HL-60 (cell line): ENCODE results near the gene KDM6A.
A peak's percentile ranks its signal among the peaks of the same experiment; 100 is the strongest.

ENCODE experiments used
- DNase-seq, 2 experiments: peaks; one replicate each; pipeline ENCODE4 v3.0.0-alpha.2; 2010 to 2020; ENCODE audit warnings: low read depth in 1 of 2, low spot score in 1 of 2
- H3K27ac ChIP-seq: fragments of 250-450 bp; sonication (Bioruptor Pico); replicated peaks from 2 replicates; pipeline ENCODE4 v1.5.1; 2020; ENCODE audit warnings: mild to moderate bottlenecking, moderate library complexity
- H3K27me3 ChIP-seq: fragments of 250-450 bp; sonication (Bioruptor Pico); 2 replicates; pipeline ENCODE4 v1.5.1; 2021; ENCODE audit warnings: mild to moderate bottlenecking, moderate library complexity; ENCODE audit not compliant: insufficient read depth, poor library complexity, severe bottlenecking
- H3K4me3 ChIP-seq: replicated peaks from 2 replicates; pipeline ENCODE4 v1.5.1; 2011; ENCODE audit warnings: mild to moderate bottlenecking, control low read depth, low read length; ENCODE audit not compliant: insufficient read depth
- GABPA ChIP-seq: IDR thresholded peaks from 2 replicates; pipeline ENCODE4 v1.6.1; 2012; ENCODE audit warnings: low read depth
- POLR2AphosphoS5 ChIP-seq: IDR thresholded peaks from 2 replicates; pipeline ENCODE4 v1.6.1; 2012; ENCODE audit warnings: low read depth
- SPI1 ChIP-seq: IDR thresholded peaks from 2 replicates; pipeline ENCODE4 v1.6.1; 2012; ENCODE audit warnings: low read depth, mild to moderate bottlenecking, borderline replicate concordance
- TF ChIP-seq, protein P1 (sequence below): IDR thresholded peaks from 2 replicates; pipeline ENCODE4 v1.6.1; 2012; ENCODE audit warnings: low read depth; ENCODE audit not compliant: insufficient replicate concordance
- TF ChIP-seq, protein P2 (sequence below): IDR thresholded peaks from one replicate; pipeline ENCODE4 v1.5.1; 2011; ENCODE audit warnings: low read length, control low read depth, inconsistent platforms; ENCODE audit not compliant: insufficient read depth

KDM6A gene

DNA sequence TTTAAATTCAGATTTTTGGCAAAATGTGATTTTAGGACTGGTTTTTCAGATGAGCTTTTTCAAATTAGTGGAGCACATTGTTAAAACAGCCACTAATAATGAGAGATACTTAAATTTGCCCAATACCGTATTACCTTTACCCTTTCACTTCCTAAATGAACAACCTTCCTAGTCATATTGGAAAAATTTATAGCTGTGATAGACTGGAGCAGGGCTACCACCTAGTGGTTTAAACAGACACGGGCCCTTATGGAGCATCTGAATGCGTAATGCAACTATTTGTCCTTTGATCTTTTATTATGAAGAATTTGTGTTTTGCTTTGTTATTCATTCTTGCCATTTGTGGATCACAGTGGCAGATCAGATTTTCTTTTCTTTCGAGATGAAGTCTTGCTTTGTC, 72.7 kb downstream of the KDM6A start:
- peak; percentile 12 to 13 for DNase-seq
- H3K27ac ChIP-seq = no peak overlapping the region
- no peaks in the 10 kb centered on the region for H3K27me3 ChIP-seq
- TF ChIP-seq, protein P1, sequence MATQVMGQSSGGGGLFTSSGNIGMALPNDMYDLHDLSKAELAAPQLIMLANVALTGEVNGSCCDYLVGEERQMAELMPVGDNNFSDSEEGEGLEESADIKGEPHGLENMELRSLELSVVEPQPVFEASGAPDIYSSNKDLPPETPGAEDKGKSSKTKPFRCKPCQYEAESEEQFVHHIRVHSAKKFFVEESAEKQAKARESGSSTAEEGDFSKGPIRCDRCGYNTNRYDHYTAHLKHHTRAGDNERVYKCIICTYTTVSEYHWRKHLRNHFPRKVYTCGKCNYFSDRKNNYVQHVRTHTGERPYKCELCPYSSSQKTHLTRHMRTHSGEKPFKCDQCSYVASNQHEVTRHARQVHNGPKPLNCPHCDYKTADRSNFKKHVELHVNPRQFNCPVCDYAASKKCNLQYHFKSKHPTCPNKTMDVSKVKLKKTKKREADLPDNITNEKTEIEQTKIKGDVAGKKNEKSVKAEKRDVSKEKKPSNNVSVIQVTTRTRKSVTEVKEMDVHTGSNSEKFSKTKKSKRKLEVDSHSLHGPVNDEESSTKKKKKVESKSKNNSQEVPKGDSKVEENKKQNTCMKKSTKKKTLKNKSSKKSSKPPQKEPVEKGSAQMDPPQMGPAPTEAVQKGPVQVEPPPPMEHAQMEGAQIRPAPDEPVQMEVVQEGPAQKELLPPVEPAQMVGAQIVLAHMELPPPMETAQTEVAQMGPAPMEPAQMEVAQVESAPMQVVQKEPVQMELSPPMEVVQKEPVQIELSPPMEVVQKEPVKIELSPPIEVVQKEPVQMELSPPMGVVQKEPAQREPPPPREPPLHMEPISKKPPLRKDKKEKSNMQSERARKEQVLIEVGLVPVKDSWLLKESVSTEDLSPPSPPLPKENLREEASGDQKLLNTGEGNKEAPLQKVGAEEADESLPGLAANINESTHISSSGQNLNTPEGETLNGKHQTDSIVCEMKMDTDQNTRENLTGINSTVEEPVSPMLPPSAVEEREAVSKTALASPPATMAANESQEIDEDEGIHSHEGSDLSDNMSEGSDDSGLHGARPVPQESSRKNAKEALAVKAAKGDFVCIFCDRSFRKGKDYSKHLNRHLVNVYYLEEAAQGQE = no peak
- TF ChIP-seq, protein P2, sequence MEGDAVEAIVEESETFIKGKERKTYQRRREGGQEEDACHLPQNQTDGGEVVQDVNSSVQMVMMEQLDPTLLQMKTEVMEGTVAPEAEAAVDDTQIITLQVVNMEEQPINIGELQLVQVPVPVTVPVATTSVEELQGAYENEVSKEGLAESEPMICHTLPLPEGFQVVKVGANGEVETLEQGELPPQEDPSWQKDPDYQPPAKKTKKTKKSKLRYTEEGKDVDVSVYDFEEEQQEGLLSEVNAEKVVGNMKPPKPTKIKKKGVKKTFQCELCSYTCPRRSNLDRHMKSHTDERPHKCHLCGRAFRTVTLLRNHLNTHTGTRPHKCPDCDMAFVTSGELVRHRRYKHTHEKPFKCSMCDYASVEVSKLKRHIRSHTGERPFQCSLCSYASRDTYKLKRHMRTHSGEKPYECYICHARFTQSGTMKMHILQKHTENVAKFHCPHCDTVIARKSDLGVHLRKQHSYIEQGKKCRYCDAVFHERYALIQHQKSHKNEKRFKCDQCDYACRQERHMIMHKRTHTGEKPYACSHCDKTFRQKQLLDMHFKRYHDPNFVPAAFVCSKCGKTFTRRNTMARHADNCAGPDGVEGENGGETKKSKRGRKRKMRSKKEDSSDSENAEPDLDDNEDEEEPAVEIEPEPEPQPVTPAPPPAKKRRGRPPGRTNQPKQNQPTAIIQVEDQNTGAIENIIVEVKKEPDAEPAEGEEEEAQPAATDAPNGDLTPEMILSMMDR = no peak
- TF ChIP-seq GABPA (no peak), SPI1 (no peak), POLR2AphosphoS5 (no peak)
- no peak overlapping the region for H3K4me3 ChIP-seq

DNA sequence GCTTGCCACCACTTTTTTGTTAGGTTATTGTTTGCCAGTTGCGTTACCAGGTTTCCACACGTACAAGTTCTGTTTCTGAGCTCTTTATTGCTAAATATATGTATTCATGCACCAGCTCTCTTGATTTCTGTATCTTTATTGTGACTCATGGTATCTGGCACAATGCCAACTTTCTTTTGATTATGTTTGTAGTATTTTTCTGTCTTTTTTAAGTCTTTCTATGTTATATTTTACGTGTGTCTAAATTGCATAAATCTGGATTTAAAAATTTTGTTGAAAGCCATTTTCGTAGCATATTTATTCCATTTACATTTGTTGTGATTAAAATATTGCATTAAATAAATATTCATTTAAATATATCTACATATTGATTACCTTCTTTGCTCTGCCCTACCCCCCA, 73.8 kb downstream of the KDM6A start:
- Histone ChIP-seq H3K27me3 (no peaks in the 10 kb centered on the region), H3K4me3 (no peak overlapping the region), H3K27ac (0 out of 2 replicates have a peak overlapping the region, but pooled peaks have one; percentile 15)
- TF ChIP-seq GABPA (no peak), POLR2AphosphoS5 (no peak)
- TF ChIP-seq, protein P1 = no peak
- DNase-seq = peak; percentile 8

DNA sequence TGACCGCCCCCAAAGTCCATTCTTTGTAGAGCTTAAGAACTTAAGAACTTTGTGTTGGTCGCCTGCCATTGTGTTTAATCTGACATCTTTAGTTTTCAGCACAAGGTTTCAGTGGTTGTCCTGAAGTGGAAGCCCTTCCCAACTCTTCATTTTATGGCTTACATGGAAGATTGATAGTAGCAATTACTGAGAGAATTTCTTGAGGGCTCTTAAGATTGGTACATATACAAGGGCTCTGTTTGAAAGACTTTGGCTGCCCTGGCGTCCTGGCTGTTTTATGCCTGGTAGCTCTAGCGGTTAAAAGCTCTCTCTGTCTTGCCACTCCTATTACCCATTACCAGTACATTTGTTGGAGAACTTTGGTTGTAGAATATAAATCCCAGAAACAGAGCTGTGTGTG, 75.0 kb downstream of the KDM6A start:
- no peak overlapping the region for H3K4me3 ChIP-seq
- no peak overlapping the region for H3K27ac ChIP-seq
- no peak for DNase-seq
- TF ChIP-seq SPI1 (no peak), GABPA (no peak), POLR2AphosphoS5 (no peak)
- TF ChIP-seq, protein P2 = no peak
- TF ChIP-seq, protein P1 = no peak
- H3K27me3 ChIP-seq = no peaks in the 10 kb centered on the region

GRCh38 chrX:44948406-44948805, 75.4 kb downstream of the KDM6A start:
- Histone ChIP-seq H3K27ac (no peak overlapping the region), H3K27me3 (no peaks in the 10 kb centered on the region), H3K4me3 (no peak overlapping the region)
- no peak for DNase-seq
- TF ChIP-seq, protein P2 = no peak
- TF ChIP-seq GABPA = no peak
- TF ChIP-seq, protein P1 = no peak
- TF ChIP-seq SPI1 = no peak
